Neutrophil (primary cell): ENCODE results near the gene UBASH3B.
"Not testable (repeated sequence)": the region's sequence is repeated elsewhere in the genome, so short reads cannot be mapped to it uniquely, and the experiment has no call there.

Source experiments
- H3K27ac ChIP-seq: fragments of 200-600 bp; sonication (generic); 2 replicates; pipeline ENCODE4 v1.5.1; 2016; ENCODE audit warnings: mild to moderate bottlenecking, moderate library complexity
- H3K27me3 ChIP-seq: fragments of 200-600 bp; sonication (generic); 2 replicates; pipeline ENCODE4 v1.6.0; 2016; ENCODE audit warnings: mild to moderate bottlenecking
- H3K36me3 ChIP-seq: fragments of 200-600 bp; sonication (generic); 2 replicates; pipeline ENCODE4 v1.5.1; 2017
- H3K4me1 ChIP-seq, 2 experiments: fragments of 200-600 bp in 1 of 2; sonication (generic) in 1 of 2; 1 replicate in 1 of 2; 2 replicates in 1 of 2; pipeline versions ENCODE4 v1.5.1 to v1.6.1; 2013 to 2016; ENCODE audit warnings: low read depth in 1 of 2, low read length in 1 of 2, mild to moderate bottlenecking in 1 of 2, moderate library complexity in 1 of 2; ENCODE audit not compliant: control insufficient read depth in 1 of 2, insufficient read depth in 1 of 2
- H3K4me3 ChIP-seq, 2 experiments: fragments of 200-600 bp in 1 of 2; sonication (generic) in 1 of 2; 1 replicate in 1 of 2; 2 replicates in 1 of 2; pipeline ENCODE4 v1.5.1; 2013 to 2016; ENCODE audit warnings: low read depth in 1 of 2, low read length in 1 of 2, mild to moderate bottlenecking in 1 of 2, moderate library complexity in 1 of 2
- H3K9me3 ChIP-seq: fragments of 200-600 bp; sonication (generic); 2 replicates; pipeline ENCODE4 v1.5.1; 2016
- TF ChIP-seq, protein P1 (sequence below): fragments of 200-600 bp; sonication (generic); IDR thresholded peaks from 2 replicates; pipeline ENCODE4 v1.5.1; 2016; ENCODE audit warnings: antibody characterized with exemption

The UBASH3B gene

GRCh38 chr11:122729139-122729538, 73.6 kb downstream of the UBASH3B start:
- peaks cover 8 to 14% of the 10 kb centered on the region in 2 experiments for H3K4me1 ChIP-seq
- no peaks in the 10 kb centered on the region for H3K36me3 ChIP-seq
- no peak overlapping the region for H3K4me3 ChIP-seq
- TF ChIP-seq, protein P1, sequence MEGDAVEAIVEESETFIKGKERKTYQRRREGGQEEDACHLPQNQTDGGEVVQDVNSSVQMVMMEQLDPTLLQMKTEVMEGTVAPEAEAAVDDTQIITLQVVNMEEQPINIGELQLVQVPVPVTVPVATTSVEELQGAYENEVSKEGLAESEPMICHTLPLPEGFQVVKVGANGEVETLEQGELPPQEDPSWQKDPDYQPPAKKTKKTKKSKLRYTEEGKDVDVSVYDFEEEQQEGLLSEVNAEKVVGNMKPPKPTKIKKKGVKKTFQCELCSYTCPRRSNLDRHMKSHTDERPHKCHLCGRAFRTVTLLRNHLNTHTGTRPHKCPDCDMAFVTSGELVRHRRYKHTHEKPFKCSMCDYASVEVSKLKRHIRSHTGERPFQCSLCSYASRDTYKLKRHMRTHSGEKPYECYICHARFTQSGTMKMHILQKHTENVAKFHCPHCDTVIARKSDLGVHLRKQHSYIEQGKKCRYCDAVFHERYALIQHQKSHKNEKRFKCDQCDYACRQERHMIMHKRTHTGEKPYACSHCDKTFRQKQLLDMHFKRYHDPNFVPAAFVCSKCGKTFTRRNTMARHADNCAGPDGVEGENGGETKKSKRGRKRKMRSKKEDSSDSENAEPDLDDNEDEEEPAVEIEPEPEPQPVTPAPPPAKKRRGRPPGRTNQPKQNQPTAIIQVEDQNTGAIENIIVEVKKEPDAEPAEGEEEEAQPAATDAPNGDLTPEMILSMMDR, result no peak
- no peaks in the 10 kb centered on the region for H3K9me3 ChIP-seq
- no peak overlapping the region for H3K27ac ChIP-seq
- H3K27me3 ChIP-seq, result no peaks in the 10 kb centered on the region

DNA sequence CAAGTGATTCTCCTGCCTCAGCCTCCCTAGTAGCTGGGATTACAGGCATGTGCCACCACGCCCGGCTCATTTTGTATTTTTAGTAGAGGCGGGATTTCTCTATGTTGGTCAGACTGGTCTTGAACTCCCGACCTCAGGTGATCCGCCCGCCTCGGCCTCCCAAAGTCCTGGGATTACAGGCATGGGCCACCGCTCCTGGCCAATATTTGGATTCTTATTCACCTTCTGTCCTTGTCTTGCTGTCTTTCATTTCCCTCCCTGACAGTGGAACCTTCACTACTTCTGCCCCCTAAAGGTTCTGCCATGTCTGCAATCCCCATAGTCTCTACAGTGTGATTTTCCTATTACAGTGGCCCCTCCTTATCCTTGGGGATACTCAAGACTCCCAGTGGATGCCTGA, 75.2 kb downstream of the UBASH3B start:
- not testable (repeated sequence) for H3K36me3 ChIP-seq, H3K9me3 ChIP-seq, H3K27ac ChIP-seq, H3K4me3 ChIP-seq, H3K27me3 ChIP-seq
- peaks cover 8 to 14% of the 10 kb centered on the region in 2 experiments for H3K4me1 ChIP-seq

GRCh38 chr11:122731500-122731913, 76.0 kb downstream of the UBASH3B start:
- no peaks in the 10 kb centered on the region for H3K36me3 ChIP-seq
- TF ChIP-seq, protein P1, result no peak
- no peak overlapping the region for H3K4me3 ChIP-seq
- no peaks in the 10 kb centered on the region for H3K27me3 ChIP-seq
- no peak overlapping the region for H3K27ac ChIP-seq
- peaks cover 8 to 12% of the 10 kb centered on the region in 2 experiments for H3K4me1 ChIP-seq
- H3K9me3 ChIP-seq, result no peaks in the 10 kb centered on the region

- no peaks in the 10 kb centered on the region for H3K36me3 ChIP-seq
- TF ChIP-seq, protein P1, result no peak
- peaks cover 0 to under 1% of the 10 kb centered on the region in 2 experiments for H3K4me1 ChIP-seq
Observed at GRCh38 chr11:122732342-122733315, 77.1 kb downstream of the UBASH3B start.

GRCh38 chr11:122733318-122733717, 77.8 kb downstream of the UBASH3B start:
- Histone ChIP-seq H3K27ac (no peak overlapping the region), H3K4me3 (no peak overlapping the region), H3K9me3 (no peaks in the 10 kb centered on the region), H3K4me1 (no peaks in the 10 kb centered on the region), H3K36me3 (no peaks in the 10 kb centered on the region), H3K27me3 (no peaks in the 10 kb centered on the region)
- TF ChIP-seq, protein P1, result no peak

More at GRCh38 chr11:122732342-122733315, 77.1 kb downstream of the UBASH3B start:
- H3K27ac ChIP-seq, result no peak overlapping the region
- no peak overlapping the region for H3K4me3 ChIP-seq
- no peaks in the 10 kb centered on the region for H3K27me3 ChIP-seq
- H3K9me3 ChIP-seq, result no peaks in the 10 kb centered on the region

DNA sequence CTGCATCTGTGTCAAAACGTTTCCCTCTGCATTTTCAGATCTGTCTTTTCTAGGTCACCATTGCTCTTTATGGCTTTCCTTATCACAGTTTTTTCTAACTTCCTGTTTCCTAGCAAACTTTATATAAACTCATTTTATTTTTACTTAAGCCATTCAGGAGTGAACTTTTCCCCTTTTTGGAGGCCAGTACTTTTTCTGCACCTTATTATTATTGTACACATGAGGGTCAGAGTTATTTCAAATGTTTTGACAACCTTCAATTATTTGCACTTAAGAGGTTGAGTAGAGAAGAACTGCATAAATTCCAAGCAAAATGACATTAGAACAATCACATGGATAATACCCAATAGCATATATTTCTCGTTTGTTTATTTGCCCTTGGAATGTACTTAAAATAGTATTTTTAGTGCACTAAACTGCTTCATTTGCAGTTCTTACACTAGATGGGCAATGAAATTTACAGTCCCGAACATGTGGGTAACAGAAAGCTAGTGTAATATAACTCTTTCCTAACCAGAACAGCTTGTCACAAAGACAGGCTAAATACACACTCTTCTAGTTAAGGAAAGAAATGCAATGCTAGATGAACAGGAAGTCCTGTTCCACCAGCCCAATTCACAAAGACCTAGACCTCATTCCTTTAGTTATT, 79.5 kb downstream of the UBASH3B start:
- no peaks in the 10 kb centered on the region for H3K4me1 ChIP-seq
- no peaks in the 10 kb centered on the region for H3K36me3 ChIP-seq
- H3K9me3 ChIP-seq, result no peaks in the 10 kb centered on the region
- no peak overlapping the region for H3K4me3 ChIP-seq
- no peaks in the 10 kb centered on the region for H3K27me3 ChIP-seq
- no peak overlapping the region for H3K27ac ChIP-seq
- TF ChIP-seq, protein P1, result no peak
